Common myeloid progenitor, CD34-positive (primary cell): Measurements from ENCODE around the gene PAFAH1B1.

Source experiments
- CTCF ChIA-PET: fragments of 350-600 bp; sonication (Branson Sonifier 250); formaldehyde crosslinking; loops from one replicate; lab custom pipeline; 2021; ENCODE audit warnings: antibody characterized with exemption; lab: Charles Lee
- POLR2A ChIA-PET: fragments of 350-600 bp; sonication (Branson Sonifier 250); formaldehyde crosslinking; loops from one replicate; lab custom pipeline; 2021; ENCODE audit warnings: antibody characterized with exemption; lab: Charles Lee
- DNase-seq, 3 donors: peaks; one replicate each; pipeline versions ENCODE4 v3.0.0 to v3.0.0-alpha.2; 2013
- H3K27ac ChIP-seq, 2 experiments: 1 replicate in 1 of 2; 2 replicates in 1 of 2; pipeline ENCODE4 v1.7.0; 2013; ENCODE audit warnings: inconsistent platforms in 2 of 2, low read length in 2 of 2, mild to moderate bottlenecking in 2 of 2, low read depth in 1 of 2, moderate library complexity in 1 of 2; ENCODE audit not compliant: severe bottlenecking in 2 of 2, insufficient read depth in 1 of 2, poor library complexity in 1 of 2
- H3K27me3 ChIP-seq, 5 experiments: replicated peaks in 2 of 5; 1 replicate in 3 of 5; 2 replicates in 2 of 5; pipeline versions ENCODE4 v1.6.1 to v1.7.0; 2013; ENCODE audit warnings: low read length in 4 of 5, mild to moderate bottlenecking in 2 of 5, moderate library complexity in 2 of 5, inconsistent platforms in 1 of 5; ENCODE audit not compliant: insufficient read depth in 5 of 5, control insufficient read depth in 4 of 5
- H3K36me3 ChIP-seq, 4 experiments: 1 replicate in 2 of 4; 2 replicates in 2 of 4; pipeline versions ENCODE4 v1.6.1 to v1.7.0; 2013; ENCODE audit warnings: low read length in 3 of 4, control low read depth in 1 of 4, mild to moderate bottlenecking in 1 of 4; ENCODE audit not compliant: control insufficient read depth in 4 of 4, insufficient read depth in 4 of 4
- H3K4me1 ChIP-seq, 4 experiments: 1 replicate in 3 of 4; 2 replicates in 1 of 4; pipeline versions ENCODE4 v1.6.1 to v1.7.1; 2013; ENCODE audit warnings: low read length in 3 of 4, mild to moderate bottlenecking in 3 of 4, control low read depth in 1 of 4, inconsistent platforms in 1 of 4, moderate library complexity in 1 of 4; ENCODE audit not compliant: control insufficient read depth in 4 of 4, insufficient read depth in 4 of 4; ENCODE audit errors: control extremely low read depth in 1 of 4
- H3K4me3 ChIP-seq, 7 experiments: 1 replicate in 4 of 7; 2 replicates in 3 of 7; pipeline versions ENCODE4 v1.5.1 to v1.7.0; 2013; ENCODE audit warnings: mild to moderate bottlenecking in 7 of 7, low read length in 6 of 7, moderate library complexity in 6 of 7, inconsistent platforms in 2 of 7, low read depth in 2 of 7, control low read depth in 1 of 7; ENCODE audit not compliant: insufficient read depth in 4 of 7, control insufficient read depth in 1 of 7; ENCODE audit errors: extremely low read depth in 1 of 7
- H3K9me3 ChIP-seq, 5 experiments: 1 replicate in 4 of 5; 2 replicates in 1 of 5; pipeline versions ENCODE4 v1.6.1 to v1.7.1; 2013; ENCODE audit warnings: low read length in 4 of 5, mild to moderate bottlenecking in 2 of 5, inconsistent platforms in 1 of 5, low read depth in 1 of 5, moderate library complexity in 1 of 5; ENCODE audit not compliant: control insufficient read depth in 4 of 5, insufficient read depth in 2 of 5; ENCODE audit errors: control extremely low read depth in 1 of 5
- WGBS: methylation state at CpG from one replicate; pipeline ENCODE4 v1.1.5; 2013; ENCODE audit not compliant: insufficient coverage; 5-methylcytosine and 5-hydroxymethylcytosine counted together

The PAFAH1B1 gene

DNA sequence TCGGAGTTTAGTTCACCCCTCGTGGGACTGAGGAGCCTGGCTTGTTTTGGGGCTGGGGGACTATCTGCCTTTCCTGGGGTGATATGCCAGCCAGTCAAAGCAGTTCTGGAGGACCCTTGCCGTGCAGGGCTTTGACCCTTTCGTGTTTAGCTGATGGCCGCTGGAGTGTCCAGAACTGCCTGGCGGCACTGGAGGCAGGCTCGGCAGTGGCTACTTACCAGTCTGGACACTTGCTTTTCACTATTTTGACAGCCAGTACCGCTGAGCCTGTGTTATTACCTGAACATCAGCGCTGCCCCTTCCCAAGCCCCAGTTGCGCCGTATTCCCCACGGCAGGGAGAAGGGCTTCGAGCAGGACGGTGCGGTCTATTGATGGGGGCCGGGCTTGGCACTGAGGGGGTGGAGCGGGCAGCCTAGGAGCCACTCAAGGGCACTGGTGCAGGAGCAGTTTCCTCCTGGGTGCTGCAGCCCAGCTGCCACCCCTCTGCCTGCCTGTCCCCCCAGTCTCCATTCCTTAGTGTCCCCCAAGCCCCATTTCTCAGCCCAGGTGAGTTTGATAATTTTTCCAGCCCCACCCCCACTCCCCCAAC is 137.4 kb downstream of the PAFAH1B1 start:
- Histone ChIP-seq H3K4me3 (no peak overlapping the region), H3K4me1 (no peaks in the 10 kb centered on the region), H3K27me3 (peaks cover 0 to 10% (median 3%) of the 10 kb centered on the region in 5 experiments), H3K36me3 (no peaks in the 10 kb centered on the region), H3K27ac (no peak overlapping the region), H3K9me3 (no peaks in the 10 kb centered on the region)
- ChIA-PET CTCF (interaction anchor here (0.6 kb wide), 1 partner anchor 1710 kb away, joined by 3 read pairs; no protein-coding TSS in a partner anchor), POLR2A (no interaction called here)
- DNase-seq, result no peak
- 96% methylated on average over 17 of the region's 17 CpGs for WGBS

DNA sequence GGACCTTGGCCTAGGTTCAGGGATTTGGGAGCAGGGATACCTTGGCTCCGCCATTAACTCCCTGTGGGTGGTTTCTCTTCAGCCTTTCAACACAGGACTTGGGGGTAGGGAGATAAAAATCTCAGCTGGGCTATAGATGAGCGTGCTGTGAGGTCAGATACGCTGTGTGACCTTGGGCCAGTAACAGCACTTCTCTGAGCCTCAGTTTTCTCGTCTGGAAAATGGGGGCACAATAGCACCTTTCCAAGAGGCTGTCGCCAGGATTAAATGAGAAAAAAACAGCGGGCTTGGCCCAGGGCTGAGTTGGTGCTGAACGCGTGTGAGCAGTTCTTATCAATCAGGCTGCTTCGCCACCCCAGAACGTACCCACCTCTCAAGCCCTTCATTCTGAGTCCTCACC is 138.4 kb downstream of the PAFAH1B1 start:
- Histone ChIP-seq H3K27ac (no peak overlapping the region), H3K27me3 (peaks cover 0 to 10% (median 3%) of the 10 kb centered on the region in 5 experiments), H3K36me3 (no peaks in the 10 kb centered on the region), H3K9me3 (no peaks in the 10 kb centered on the region), H3K4me1 (no peaks in the 10 kb centered on the region), H3K4me3 (no peak overlapping the region)
- ChIA-PET CTCF (no interaction called here), POLR2A (no interaction called here)
- DNase-seq, result no peak
- 96% methylated on average over 9 of the region's 10 CpGs for WGBS

DNA sequence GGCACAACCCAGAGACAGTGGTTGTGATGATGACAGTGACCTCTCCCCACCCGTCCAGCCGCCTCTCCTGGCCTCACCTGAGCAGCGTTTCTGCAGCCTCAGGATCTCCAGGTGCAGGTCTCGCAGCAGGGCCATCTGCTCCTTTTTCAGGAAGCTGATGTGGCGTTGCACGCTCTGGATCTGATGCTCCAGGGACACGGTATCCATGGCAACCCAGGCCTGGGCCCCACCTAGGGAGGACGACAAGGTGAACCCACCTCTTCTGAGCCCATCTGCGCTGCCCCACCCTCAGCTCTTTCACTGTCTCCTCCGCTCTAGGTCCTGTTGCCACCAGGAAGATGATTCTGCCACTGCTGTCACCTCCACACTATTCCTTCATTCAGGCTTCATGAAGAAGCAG is 141.5 kb downstream of the PAFAH1B1 start:
- no peak for DNase-seq
- Histone ChIP-seq H3K4me1 (no peaks in the 10 kb centered on the region), H3K27ac (no peak overlapping the region), H3K9me3 (no peaks in the 10 kb centered on the region), H3K27me3 (peaks cover 0 to 7% (median 3%) of the 10 kb centered on the region in 5 experiments), H3K36me3 (no peaks in the 10 kb centered on the region), H3K4me3 (no peak overlapping the region)
- WGBS, result 82% methylated on average over 9 of the region's 10 CpGs
- ChIA-PET POLR2A (no interaction called here), CTCF (interaction anchor here (1.3 kb wide), 1 partner anchor 22 kb away, joined by 3 read pairs; no protein-coding TSS in a partner anchor)
